HT1080 (cell line): ENCODE data around the gene PAFAH1B1. TPM values are rescaled to one million over a fixed set of nuclear protein-coding genes. Genes with fewer than 3 reads are reported as not detected.
"Not testable (repeated sequence)": the region's sequence is repeated elsewhere in the genome, so short reads cannot be mapped to it uniquely, and the experiment has no call there.

ENCODE experiments used
- DNase-seq: peaks from one replicate; pipeline ENCODE4 v3.0.0-alpha.2; 2015; ENCODE audit warnings: low read depth
- total RNA-seq: library from RNA; depleted of rRNA; stranded (reverse); fragments of >200 nt; shearing (Covaris generic); gene quantifications from 2 replicates; pipeline ENCODE4 v1.2.3, GENCODE V29; 2014

The PAFAH1B1 gene
- total RNA-seq, 1 experiment from 2014 or later, result 92.9 TPM

GRCh38 chr17:2688351-2689342 lies 95.2 kb downstream of the PAFAH1B1 start:
- DNase-seq, result no peak

GRCh38 chr17:2689411-2690164 lies 96.1 kb downstream of the PAFAH1B1 start:
- DNase-seq, result no peak

GRCh38 chr17:2690165-2691068 lies 97.0 kb downstream of the PAFAH1B1 start:
- no peak for DNase-seq

GRCh38 chr17:2691069-2691871 lies 97.8 kb downstream of the PAFAH1B1 start:
- DNase-seq, result no peak

GRCh38 chr17:2691965-2692780 lies 98.7 kb downstream of the PAFAH1B1 start:
- DNase-seq, result no peak

- no peak for DNase-seq
These were observed 99.3 kb downstream of the PAFAH1B1 start for GRCh38 chr17:2692781-2693135.

- DNase-seq, result no peak
These were observed 100.3 kb downstream of the PAFAH1B1 start for GRCh38 chr17:2693561-2694380.

- DNase-seq, result no peak
These were observed 101.2 kb downstream of the PAFAH1B1 start for GRCh38 chr17:2694381-2695242.

- no peak for DNase-seq
These were observed 101.9 kb downstream of the PAFAH1B1 start for GRCh38 chr17:2695243-2695960.

GRCh38 chr17:2695961-2696760 lies 102.7 kb downstream of the PAFAH1B1 start:
- no peak for DNase-seq

GRCh38 chr17:2697611-2698162 lies 104.2 kb downstream of the PAFAH1B1 start:
- DNase-seq, result no peak

GRCh38 chr17:2699216-2699805 lies 105.9 kb downstream of the PAFAH1B1 start:
- DNase-seq, result not testable (repeated sequence)

- DNase-seq, result no peak
These were observed 106.6 kb downstream of the PAFAH1B1 start for GRCh38 chr17:2700030-2700490.

- no peak for DNase-seq
These were observed 107.2 kb downstream of the PAFAH1B1 start for GRCh38 chr17:2700491-2701141.
